Esophagus squamous epithelium (tissue), 5 donors: ENCODE results near the gene WSCD2. TPM values are rescaled to one million over a fixed set of nuclear protein-coding genes. Genes with fewer than 3 reads are reported as not detected.

Experiments
- DNase-seq: peaks from one replicate; lab custom pipeline; 2025; lab: John Stamatoyannopoulos, UW
- H3K27ac ChIP-seq, 4 donors: fragments of 200-600 bp; sonication (generic); one replicate each; pipeline ENCODE4 v1.5.1; 2016 to 2019; ENCODE audit warnings: mild to moderate bottlenecking in 1 of 4
- H3K27me3 ChIP-seq, 4 donors: fragments of 200-600 bp; sonication (generic); 1 replicate in 3 of 4; 2 replicates in 1 of 4; pipeline versions ENCODE4 v1.5.1 to v1.6.0; 2017 to 2021; ENCODE audit warnings: antibody characterized with exemption in 1 of 4
- H3K36me3 ChIP-seq, 3 donors: fragments of 200-600 bp; sonication (generic); one replicate each; pipeline ENCODE4 v1.5.1; 2016 to 2019
- H3K4me1 ChIP-seq, 3 donors: fragments of 200-600 bp; sonication (generic); one replicate each; pipeline ENCODE4 v1.5.1; 2017 to 2019
- H3K4me3 ChIP-seq, 4 donors: fragments of 200-600 bp; sonication (generic); 1 replicate in 3 of 4; 2 replicates in 1 of 4; pipeline ENCODE4 v1.5.1; 2016 to 2019; ENCODE audit warnings: mild to moderate bottlenecking in 2 of 4, moderate library complexity in 1 of 4
- H3K9me3 ChIP-seq, 3 donors: fragments of 200-600 bp; sonication (generic); one replicate each; pipeline ENCODE4 v1.5.1; 2016 to 2019
- POLR2A ChIP-seq, 4 donors: fragments of 450-650 bp; IDR thresholded peaks; one replicate each; pipeline ENCODE4 v1.6.1; 2017; ENCODE audit warnings: antibody characterized with exemption in 4 of 4, mild to moderate bottlenecking in 4 of 4, moderate library complexity in 3 of 4
- WGBS, 2 donors: methylation state at CpG; one replicate each; pipeline ENCODE4 v1.1.5; 2018; 5-methylcytosine and 5-hydroxymethylcytosine counted together
- intact Hi-C: fragments of 100-400 bp; cut with DNase I; formaldehyde crosslinking; loops from one replicate; pipeline ENCODE4 v1.15.0; 2022
- total RNA-seq, 4 donors: library from RNA; depleted of rRNA; stranded (reverse); fragments of >200 nt; gene quantifications; one replicate each; pipeline ENCODE4 v1.1.0, GENCODE V29; 2016
- TF ChIP-seq, protein P1 (sequence below), 6 experiments: fragments of 450-650 bp in 4 of 6; fragments of 200-600 bp in 2 of 6; sonication (generic) in 2 of 6; IDR thresholded peaks; one replicate each; pipeline ENCODE4 v1.5.1; 2016 to 2019; ENCODE audit warnings: antibody characterized with exemption in 6 of 6, mild to moderate bottlenecking in 4 of 6, moderate library complexity in 4 of 6
- donor health status: DM: yes; HTN: yes; CAD: no.

WSCD2 gene
- total RNA-seq, 4 donors from 2014 or later = 0.62 to 3.6 (median 3.3) TPM; not detected in 1

DNA sequence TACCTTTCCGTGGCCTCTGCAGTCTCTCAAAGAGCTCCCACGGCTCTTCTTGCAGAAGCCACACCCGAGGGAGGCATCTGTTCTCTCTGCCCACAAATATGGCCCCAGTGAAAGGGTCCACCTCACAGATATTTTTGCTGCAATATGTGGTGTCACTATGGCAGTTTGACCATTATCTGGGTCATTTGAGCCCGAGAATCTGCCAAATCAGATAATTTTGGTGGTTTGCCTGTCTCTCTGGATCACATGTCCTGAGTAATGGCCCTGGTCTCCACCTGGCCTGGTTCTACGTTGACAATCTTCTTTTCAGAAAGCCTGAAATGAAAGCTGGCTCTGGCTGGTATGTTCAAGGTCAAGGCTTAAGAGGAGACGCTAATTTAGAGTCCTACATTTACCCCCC is 5.7 kb upstream of the WSCD2 start:
- TF ChIP-seq, protein P1, sequence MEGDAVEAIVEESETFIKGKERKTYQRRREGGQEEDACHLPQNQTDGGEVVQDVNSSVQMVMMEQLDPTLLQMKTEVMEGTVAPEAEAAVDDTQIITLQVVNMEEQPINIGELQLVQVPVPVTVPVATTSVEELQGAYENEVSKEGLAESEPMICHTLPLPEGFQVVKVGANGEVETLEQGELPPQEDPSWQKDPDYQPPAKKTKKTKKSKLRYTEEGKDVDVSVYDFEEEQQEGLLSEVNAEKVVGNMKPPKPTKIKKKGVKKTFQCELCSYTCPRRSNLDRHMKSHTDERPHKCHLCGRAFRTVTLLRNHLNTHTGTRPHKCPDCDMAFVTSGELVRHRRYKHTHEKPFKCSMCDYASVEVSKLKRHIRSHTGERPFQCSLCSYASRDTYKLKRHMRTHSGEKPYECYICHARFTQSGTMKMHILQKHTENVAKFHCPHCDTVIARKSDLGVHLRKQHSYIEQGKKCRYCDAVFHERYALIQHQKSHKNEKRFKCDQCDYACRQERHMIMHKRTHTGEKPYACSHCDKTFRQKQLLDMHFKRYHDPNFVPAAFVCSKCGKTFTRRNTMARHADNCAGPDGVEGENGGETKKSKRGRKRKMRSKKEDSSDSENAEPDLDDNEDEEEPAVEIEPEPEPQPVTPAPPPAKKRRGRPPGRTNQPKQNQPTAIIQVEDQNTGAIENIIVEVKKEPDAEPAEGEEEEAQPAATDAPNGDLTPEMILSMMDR (IDR thresholded peaks at IDR 0.05) = no peak
- H3K36me3 ChIP-seq = no peaks in the 10 kb centered on the region

DNA sequence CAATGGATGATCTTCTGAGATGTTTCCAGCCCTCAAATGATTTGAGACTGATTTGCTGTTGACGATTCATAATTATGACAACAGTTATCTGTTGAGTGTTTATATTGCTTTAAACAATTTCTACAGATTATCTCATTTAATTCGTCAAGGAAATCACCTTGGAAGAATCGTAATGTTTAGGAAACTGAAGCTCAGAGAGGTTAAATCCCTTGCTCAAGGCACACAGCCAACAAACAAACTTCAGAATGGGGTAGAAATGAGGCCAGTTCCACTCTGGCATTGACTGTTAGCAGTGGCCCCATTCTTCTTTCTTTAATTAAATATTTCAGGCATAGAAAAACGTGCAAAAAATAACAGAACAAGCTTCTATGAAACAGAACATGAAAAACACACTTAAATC is 4.0 kb upstream of the WSCD2 start:
- no peak overlapping the region for H3K4me3 ChIP-seq
- intact Hi-C loops = no loop called here
- no peaks in the 10 kb centered on the region for H3K36me3 ChIP-seq
- no peak for TF ChIP-seq POLR2A (IDR thresholded peaks at IDR 0.05)
- TF ChIP-seq, protein P1 (IDR thresholded peaks at IDR 0.05) = no peak
- 36 to 45% methylated on average over 4 of the region's 4 CpGs for WGBS, 2 donors
- no peaks in the 10 kb centered on the region for H3K9me3 ChIP-seq
- DNase-seq = no peak
- peaks cover 5 to 16% (median 10%) of the 10 kb centered on the region in 3 donors for H3K4me1 ChIP-seq
- H3K27me3 ChIP-seq = peaks cover 0 to 40% (median 0%) of the 10 kb centered on the region in 4 donors
- H3K27ac ChIP-seq = no peak overlapping the region

More for the DNA sequence above, 5.7 kb upstream of the WSCD2 start:
- no peaks in the 10 kb centered on the region for H3K9me3 ChIP-seq
- peaks cover 0 to 23% (median 0%) of the 10 kb centered on the region in 4 donors for H3K27me3 ChIP-seq
- WGBS, 2 donors = 57 to 74% methylated on average over 5 to 6 of the region's 6 CpGs
- peaks cover 0 to 9% (median 6%) of the 10 kb centered on the region in 3 donors for H3K4me1 ChIP-seq
- H3K4me3 ChIP-seq = no peak overlapping the region
- no peak overlapping the region for H3K27ac ChIP-seq
- intact Hi-C loops = no loop called here
- no peak for DNase-seq

DNA sequence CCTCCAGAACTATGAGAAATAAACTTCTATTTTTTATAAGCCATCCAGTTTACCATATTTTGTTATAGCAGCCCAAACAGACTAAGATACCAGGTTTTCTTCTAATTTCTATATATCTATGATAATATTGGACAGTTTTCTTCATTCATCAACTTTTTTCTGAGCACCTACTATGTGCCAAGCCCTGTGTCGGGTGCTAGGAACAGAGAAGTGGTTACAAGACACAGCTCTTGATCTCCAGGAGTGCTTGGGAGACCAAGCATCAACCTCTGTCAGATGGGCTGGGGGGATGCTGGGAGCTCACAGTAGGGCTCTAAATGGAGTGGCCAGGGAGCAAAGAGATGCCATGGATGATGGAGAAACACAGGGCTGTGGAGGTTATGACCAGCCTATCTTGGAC is 2.9 kb upstream of the WSCD2 start:
- H3K27ac ChIP-seq = no peak overlapping the region
- no peaks in the 10 kb centered on the region for H3K9me3 ChIP-seq
- TF ChIP-seq, protein P1 (IDR thresholded peaks at IDR 0.05) = no peak
- no peak for TF ChIP-seq POLR2A (IDR thresholded peaks at IDR 0.05)
- peaks cover 5 to 27% (median 10%) of the 10 kb centered on the region in 3 donors for H3K4me1 ChIP-seq
- H3K27me3 ChIP-seq = peaks cover 0 to 51% (median 0%) of the 10 kb centered on the region in 4 donors
- intact Hi-C loops = no loop called here
- no peak overlapping the region for H3K4me3 ChIP-seq
- 67 to 100% methylated on average over 1 of the region's 1 CpG for WGBS, 2 donors
- no peaks in the 10 kb centered on the region for H3K36me3 ChIP-seq
- DNase-seq = no peak

DNA sequence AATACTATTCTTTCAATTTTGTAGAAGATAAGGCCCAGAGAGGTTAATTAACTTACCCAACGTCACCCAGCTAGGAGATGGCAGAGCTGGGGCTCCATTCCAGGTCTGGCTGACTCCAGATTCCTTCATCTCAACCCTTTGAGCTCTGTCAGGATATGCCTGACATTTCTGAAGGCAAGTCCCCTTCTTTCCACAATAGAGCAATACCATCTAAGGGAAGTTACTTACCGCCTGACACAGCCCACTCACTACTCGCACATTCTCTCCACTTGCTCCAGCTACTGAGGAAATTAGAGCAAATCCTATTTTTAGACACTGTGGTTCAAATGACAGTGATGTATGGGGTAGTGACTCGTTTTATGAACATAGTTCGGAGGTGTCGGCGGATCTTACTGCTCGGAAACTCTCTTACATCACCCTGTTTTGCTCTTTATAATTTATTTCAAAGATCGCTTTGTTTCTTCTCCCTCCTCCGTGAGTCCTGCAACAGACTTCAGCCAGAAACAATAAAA is 2.0 kb upstream of the WSCD2 start:
- TF ChIP-seq, protein P1 (IDR thresholded peaks at IDR 0.05) = no peak
- TF ChIP-seq POLR2A (IDR thresholded peaks at IDR 0.05) = no peak
- WGBS, 2 donors = 36 to 56% methylated on average over 10 of the region's 10 CpGs
- DNase-seq = no peak
- Histone ChIP-seq H3K4me1 (peaks cover 5 to 32% (median 10%) of the 10 kb centered on the region in 3 donors), H3K4me3 (no peak overlapping the region), H3K36me3 (no peaks in the 10 kb centered on the region), H3K9me3 (no peaks in the 10 kb centered on the region), H3K27ac (peak overlapping the region in 1 of 4 donors; percentile 31), H3K27me3 (peaks cover 0 to 54% (median 0%) of the 10 kb centered on the region in 4 donors)
- intact Hi-C loops = no loop called here

DNA sequence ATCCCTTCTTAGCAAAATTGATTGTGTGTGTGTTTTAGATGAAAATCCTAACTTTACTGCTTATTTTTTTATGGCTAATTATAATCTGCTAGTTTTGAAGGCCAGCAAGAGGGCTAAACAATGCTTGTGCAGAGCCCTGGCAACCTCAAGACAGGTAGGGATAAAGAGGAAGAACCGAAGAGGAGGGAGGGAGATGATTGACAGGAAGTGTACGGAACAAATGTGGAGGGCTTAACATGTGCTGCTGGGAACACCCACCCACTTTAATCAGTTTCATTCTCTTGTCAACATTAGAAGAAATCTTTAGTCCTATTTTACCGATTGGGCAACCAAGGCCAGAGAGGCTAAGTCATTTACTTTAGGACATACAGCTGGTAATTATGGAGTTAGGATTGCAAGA is 1.4 kb upstream of the WSCD2 start:
- DNase-seq = no peak
- Histone ChIP-seq H3K4me1 (peaks cover 5 to 36% (median 10%) of the 10 kb centered on the region in 3 donors), H3K4me3 (no peak overlapping the region), H3K9me3 (no peaks in the 10 kb centered on the region), H3K27ac (peak overlapping the region in 1 of 4 donors; percentile 31), H3K36me3 (no peaks in the 10 kb centered on the region), H3K27me3 (peaks cover 0 to 57% (median 0%) of the 10 kb centered on the region in 4 donors)
- WGBS, 2 donors = 36 to 50% methylated on average over 3 of the region's 3 CpGs
- intact Hi-C loops = no loop called here
- no peak for TF ChIP-seq POLR2A (IDR thresholded peaks at IDR 0.05)
- TF ChIP-seq, protein P1 (IDR thresholded peaks at IDR 0.05) = no peak
